AG09309 (cell line): ENCODE measurements around the gene RAD51B.

Experiments used
- DNase-seq: peaks from one replicate; pipeline ENCODE4 v3.0.0-alpha.2; 2010; ENCODE audit warnings: low read depth
- H3K4me3 ChIP-seq: 2 replicates; pipeline ENCODE4 v1.5.1; 2011; ENCODE audit warnings: mild to moderate bottlenecking, low read depth, low read length, moderate library complexity; ENCODE audit not compliant: control insufficient read depth
- CTCF ChIP-seq: IDR thresholded peaks from 2 replicates; pipeline ENCODE4 v1.5.1; 2011; ENCODE audit warnings: mild to moderate bottlenecking, low read depth, low read length, inconsistent platforms; ENCODE audit not compliant: insufficient read depth, control insufficient read depth; ENCODE audit errors: missing control alignments

Gene RAD51B

GRCh38 chr14:68738559-68738958 is 919.0 kb downstream of the RAD51B start:
- no peak for DNase-seq
- no peak overlapping the region for H3K4me3 ChIP-seq
- TF ChIP-seq CTCF = no peak

GRCh38 chr14:68739701-68740100 is 920.1 kb downstream of the RAD51B start:
- no peak for TF ChIP-seq CTCF
- no peak for DNase-seq
- no peak overlapping the region for H3K4me3 ChIP-seq

GRCh38 chr14:68740788-68741476 is 921.4 kb downstream of the RAD51B start:
- TF ChIP-seq CTCF = no peak
- no peak for DNase-seq
- H3K4me3 ChIP-seq = no peak overlapping the region

GRCh38 chr14:68741477-68741791 is 921.9 kb downstream of the RAD51B start:
- H3K4me3 ChIP-seq = no peak overlapping the region

GRCh38 chr14:68741839-68742470 is 922.4 kb downstream of the RAD51B start:
- no peak for DNase-seq
- no peak for TF ChIP-seq CTCF
- H3K4me3 ChIP-seq = no peak overlapping the region

More at GRCh38 chr14:68741477-68741791, 921.9 kb downstream of the RAD51B start:
- no peak for TF ChIP-seq CTCF
- no peak for DNase-seq

GRCh38 chr14:68744613-68745012 is 925.0 kb downstream of the RAD51B start:
- no peak overlapping the region for H3K4me3 ChIP-seq
- DNase-seq = no peak
- no peak for TF ChIP-seq CTCF
